Lung (tissue), 12 donors: Measurements from ENCODE around the gene FARP1. TPM values are rescaled to one million over a fixed set of nuclear protein-coding genes. Genes with fewer than 3 reads are reported as not detected.

Experiments
- ATAC-seq: fragments of 200-7000 bp; cut with Tn5 transposase; one replicate; pipeline ENCODE4 v1.9.1; 2020; ENCODE audit warnings: moderate number of reproducible peaks; ENCODE audit not compliant: insufficient read depth, low FRiP score
- DNase-seq, 3 donors: peaks; one replicate each; pipeline ENCODE4 v3.0.0-alpha.2; 2013 to 2017
- H3K27ac ChIP-seq, 2 donors: one replicate each; pipeline ENCODE4 v1.5.1; 2013; ENCODE audit warnings: mild to moderate bottlenecking in 2 of 2, moderate library complexity in 2 of 2, control low read depth in 1 of 2, inconsistent platforms in 1 of 2, low read depth in 1 of 2, low read length in 1 of 2
- H3K27me3 ChIP-seq, 3 donors: one replicate each; pipeline ENCODE4 v1.5.1; 2013; ENCODE audit warnings: low read length in 2 of 3; ENCODE audit not compliant: control insufficient read depth in 3 of 3, insufficient read depth in 3 of 3
- H3K36me3 ChIP-seq, 4 donors: one replicate each; pipeline ENCODE4 v1.5.1; 2013; ENCODE audit warnings: low read length in 4 of 4, mild to moderate bottlenecking in 1 of 4, moderate library complexity in 1 of 4; ENCODE audit not compliant: control insufficient read depth in 4 of 4, insufficient read depth in 4 of 4
- H3K4me1 ChIP-seq, 5 donors: one replicate each; pipeline ENCODE4 v1.5.1; 2013; ENCODE audit warnings: low read length in 5 of 5, mild to moderate bottlenecking in 2 of 5, moderate library complexity in 1 of 5; ENCODE audit not compliant: control insufficient read depth in 5 of 5, insufficient read depth in 5 of 5
- H3K4me3 ChIP-seq: one replicate; pipeline ENCODE4 v1.5.1; 2013; ENCODE audit warnings: mild to moderate bottlenecking, control low read depth, moderate library complexity
- H3K9ac ChIP-seq, 2 donors: one replicate each; pipeline ENCODE4 v1.5.1; 2013; ENCODE audit warnings: low read length in 2 of 2, control low read depth in 1 of 2; ENCODE audit not compliant: insufficient read depth in 1 of 2
- H3K9me3 ChIP-seq, 4 donors: one replicate each; pipeline ENCODE4 v1.5.1; 2013; ENCODE audit warnings: low read length in 3 of 4, mild to moderate bottlenecking in 1 of 4, moderate library complexity in 1 of 4; ENCODE audit not compliant: control insufficient read depth in 4 of 4, insufficient read depth in 3 of 4
- CTCF ChIP-seq: IDR thresholded peaks from 2 replicates; pipeline ENCODE4 v1.5.1; 2012; ENCODE audit warnings: mild to moderate bottlenecking; ENCODE audit errors: control extremely low read depth, extremely low read depth
- WGBS, 2 donors: extraction: QIAGEN DNeasy Blood & Tissue Kit; methylation state at CpG; one replicate each; pipeline ENCODE4 v1.1.7; 2013; 5-methylcytosine and 5-hydroxymethylcytosine counted together
- polyA plus RNA-seq, 2 donors: library from polyadenylated mRNA; stranded (reverse); fragments of 200-250 nt; gene quantifications; one replicate each; pipeline ENCODE4 v1.2.1, GENCODE V29; 2013
- total RNA-seq, 2 donors: library from RNA; depleted of rRNA in 1 of 2; stranded (reverse); fragments of >200 nt in 1 of 2; gene quantifications; one replicate each; pipeline ENCODE4 v1.2.1, GENCODE V29; 2014 to 2021
- donor health status: control.
- donor health status: control.
- donor health status: Bipolar disorder and iron deficiency.
- donor health status: healthy.
- donor health status: DM: yes; HTN: yes; CAD: no.

Gene FARP1
- total and polyA plus RNA-seq, 4 donors, result 20.8 to 102 (median 54.4) TPM

GRCh38 chr13:98461486-98462240 is 318.8 kb downstream of the FARP1 start:
- Histone ChIP-seq H3K4me3 (no peak overlapping the region), H3K4me1 (peaks cover 0 to 5% (median 4%) of the 10 kb centered on the region in 5 donors), H3K9ac (no peak overlapping the region), H3K27ac (no peak overlapping the region), H3K36me3 (peaks cover 0 to 56% (median 24%) of the 10 kb centered on the region in 4 donors), H3K27me3 (no peaks in the 10 kb centered on the region), H3K9me3 (no peaks in the 10 kb centered on the region)
- WGBS, 2 donors, result 92% methylated on average over 16 of the region's 16 CpGs
- ATAC-seq (no peak), DNase-seq (no peak)
- no peak for TF ChIP-seq CTCF

GRCh38 chr13:98462241-98462882 is 319.5 kb downstream of the FARP1 start:
- Histone ChIP-seq H3K36me3 (peaks cover 0 to 55% (median 21%) of the 10 kb centered on the region in 4 donors), H3K4me1 (peaks cover 0 to 5% (median 4%) of the 10 kb centered on the region in 5 donors), H3K27ac (no peak overlapping the region), H3K9ac (no peak overlapping the region), H3K27me3 (no peaks in the 10 kb centered on the region), H3K4me3 (no peak overlapping the region), H3K9me3 (no peaks in the 10 kb centered on the region)
- no peak for TF ChIP-seq CTCF
- no peak for DNase-seq
- no peak for ATAC-seq
- WGBS, 2 donors, result 93 to 97% methylated on average over 18 of the region's 18 CpGs

GRCh38 chr13:98462946-98463345 is 320.1 kb downstream of the FARP1 start:
- Histone ChIP-seq H3K36me3 (peaks cover 0 to 56% (median 22%) of the 10 kb centered on the region in 4 donors), H3K4me3 (no peak overlapping the region), H3K27ac (no peak overlapping the region), H3K27me3 (no peaks in the 10 kb centered on the region), H3K4me1 (peaks cover 0 to 5% (median 4%) of the 10 kb centered on the region in 5 donors), H3K9me3 (no peaks in the 10 kb centered on the region), H3K9ac (no peak overlapping the region)
- no peak for TF ChIP-seq CTCF
- 88 to 90% methylated on average over 8 of the region's 8 CpGs for WGBS, 2 donors
- no peak for ATAC-seq
- no peak for DNase-seq
